Renal pelvis (tissue), 4 donors: ENCODE measurements around the gene PRSS56. TPM values are rescaled to one million over a fixed set of nuclear protein-coding genes. Genes with fewer than 3 reads are reported as not detected.
"Not testable (repeated sequence)": the region's sequence is repeated elsewhere in the genome, so short reads cannot be mapped to it uniquely, and the experiment has no call there.

Experiments used
- DNase-seq: peaks from one replicate; pipeline ENCODE4 v3.0.0-alpha.2; 2013
- polyA plus RNA-seq, 3 donors: library from polyadenylated mRNA; unstranded; fragments of 120-200 nt; gene quantifications; one replicate each; pipeline ENCODE4 v1.2.1, GENCODE V29; 2013; ENCODE audit not compliant: insufficient read length in 3 of 3

PRSS56 gene
- polyA plus RNA-seq, 3 donors, result 0.13 TPM; not detected in 2

GRCh38 chr2:232524771-232525170 lies 4.6 kb downstream of the PRSS56 start:
- DNase-seq, result no peak

GRCh38 chr2:232525199-232525598 lies 5.0 kb downstream of the PRSS56 start:
- no peak for DNase-seq

- no peak for DNase-seq
These were observed 5.7 kb downstream of the PRSS56 start, which contains the start of gene CHRND for GRCh38 chr2:232525791-232526371. TSS of gene CHRND (plus strand) at chr2:232526160. CDS start at chr2:232526216, 56 bp downstream.

- no peak for DNase-seq
These were observed 6.3 kb downstream of the PRSS56 start for GRCh38 chr2:232526372-232526941.

- DNase-seq, result no peak
These were observed 7.8 kb downstream of the PRSS56 start for GRCh38 chr2:232527905-232528470.

GRCh38 chr2:232528746-232529460 lies 8.7 kb downstream of the PRSS56 start:
- no peak for DNase-seq

GRCh38 chr2:232529806-232530547 lies 9.8 kb downstream of the PRSS56 start:
- DNase-seq, result no peak

GRCh38 chr2:232530626-232531260 lies 10.6 kb downstream of the PRSS56 start:
- DNase-seq, result no peak

GRCh38 chr2:232532419-232532818 lies 12.2 kb downstream of the PRSS56 start:
- no peak for DNase-seq

GRCh38 chr2:232532821-232533220 lies 12.6 kb downstream of the PRSS56 start:
- DNase-seq, result not testable (repeated sequence)

GRCh38 chr2:232533944-232534710 lies 13.9 kb downstream of the PRSS56 start:
- DNase-seq, result no peak

GRCh38 chr2:232534940-232535651 lies 14.9 kb downstream of the PRSS56 start:
- no peak for DNase-seq

- no peak for DNase-seq
These were observed 15.8 kb downstream of the PRSS56 start for GRCh38 chr2:232535761-232536530.

GRCh38 chr2:232537079-232537478 lies 16.9 kb downstream of the PRSS56 start:
- DNase-seq, result no peak

GRCh38 chr2:232537499-232537898 lies 17.3 kb downstream of the PRSS56 start:
- DNase-seq, result no peak

- no peak for DNase-seq
These were observed 18.5 kb downstream of the PRSS56 start for GRCh38 chr2:232538671-232539070.

- peak; percentile 30 for DNase-seq
These were observed 19.4 kb downstream of the PRSS56 start, which contains the start of gene CHRNG for GRCh38 chr2:232539298-232540231. TSS of gene CHRNG (plus strand) at chr2:232539692. CDS start at chr2:232539748, 56 bp downstream.

- no peak for DNase-seq
These were observed 20.4 kb downstream of the PRSS56 start for GRCh38 chr2:232540441-232541041.
